ENCODE measurements around the gene ATG4A.

The ATG4A gene

DNA sequence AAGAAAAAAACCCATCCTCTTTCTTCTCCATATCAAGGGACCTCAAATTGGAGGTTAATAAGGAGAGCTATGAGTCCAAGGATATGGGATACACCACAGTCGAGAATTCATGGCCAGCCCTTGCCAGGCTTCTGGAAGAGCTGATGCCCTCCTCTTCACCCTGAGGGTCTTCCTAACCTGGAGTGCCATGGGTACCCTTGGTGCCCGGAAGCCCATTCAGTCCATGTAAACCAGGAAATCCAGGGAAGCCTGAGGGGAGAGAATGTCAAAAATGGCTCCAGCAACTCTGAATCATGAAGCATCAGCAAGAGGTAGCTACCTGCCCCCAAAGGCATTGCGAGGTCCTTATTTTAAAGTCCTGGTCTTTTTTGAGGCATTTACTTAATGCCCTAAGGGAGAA lies 78.2 kb downstream of the ATG4A start:
- no peak for DNase-seq

- DNase-seq, result no peak
Measured at GRCh38 chrX:108171671-108172070, 80.1 kb downstream of the ATG4A start.

GRCh38 chrX:108173874-108174273 lies 82.3 kb downstream of the ATG4A start:
- DNase-seq, result no peak

DNA sequence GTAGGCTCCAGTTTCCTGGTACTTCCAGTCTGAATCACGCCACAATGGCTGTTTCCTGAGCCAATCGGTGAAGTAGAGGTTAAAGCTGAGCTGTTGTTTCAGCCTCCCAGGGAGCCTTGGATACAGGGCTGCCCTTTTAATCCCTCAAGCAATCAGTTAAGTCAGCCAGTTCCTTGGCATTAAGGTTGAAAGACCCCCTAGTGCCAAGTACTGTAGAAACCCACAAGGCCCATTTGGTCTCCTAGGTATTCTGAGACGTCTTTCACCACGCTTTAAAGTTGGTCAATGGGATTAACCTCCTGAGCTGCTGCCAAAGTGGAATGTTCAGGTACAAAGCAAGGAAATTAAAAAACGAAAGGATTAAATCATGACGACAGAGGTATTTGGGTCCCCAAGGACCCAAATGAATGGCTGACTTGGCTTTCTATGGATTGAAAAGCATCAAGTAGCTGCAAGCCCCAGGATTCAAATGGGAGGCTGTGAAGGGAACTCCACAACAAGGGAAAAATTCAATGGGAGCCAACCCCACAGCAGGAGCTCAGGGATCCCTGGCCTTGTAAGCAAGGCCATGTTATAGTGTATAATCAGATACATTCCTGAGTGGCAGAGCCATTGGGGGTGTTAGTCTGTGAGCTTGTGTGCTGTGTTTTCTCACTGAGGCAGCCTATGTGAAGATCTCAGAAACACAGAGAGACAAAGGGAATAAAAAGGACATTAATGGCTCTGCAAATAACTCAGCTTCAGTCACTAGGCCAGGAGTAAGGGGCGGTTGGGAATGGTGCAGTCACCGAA lies 86.0 kb downstream of the ATG4A start:
- no peak for DNase-seq

GRCh38 chrX:108178143-108178498 lies 86.5 kb downstream of the ATG4A start:
- no peak for DNase-seq

DNA sequence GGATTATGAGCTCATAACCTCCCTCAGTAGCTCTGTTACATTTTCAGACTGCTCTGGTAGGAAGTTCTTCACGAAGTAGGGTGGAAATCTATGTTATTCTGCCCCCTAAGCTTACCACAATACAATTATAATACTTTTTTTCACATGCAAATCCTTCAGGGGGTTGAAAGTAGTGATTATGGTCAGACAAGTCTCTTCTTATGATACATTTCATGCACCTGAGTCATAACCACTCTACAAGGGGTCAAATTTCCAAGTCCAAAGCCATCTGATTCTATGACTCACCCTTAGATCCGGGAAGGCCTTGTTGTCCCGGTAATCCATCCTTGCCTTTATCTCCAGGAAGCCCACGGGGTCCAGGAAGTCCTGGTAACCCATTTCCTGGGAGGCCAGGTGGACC lies 95.2 kb downstream of the ATG4A start:
- no peak for DNase-seq

GRCh38 chrX:108198420-108198819 lies 106.8 kb downstream of the ATG4A start:
- DNase-seq, result no peak

- DNase-seq, result no peak
Measured at GRCh38 chrX:108199041-108199440, 107.5 kb downstream of the ATG4A start.

GRCh38 chrX:108199691-108200090 lies 108.1 kb downstream of the ATG4A start:
- DNase-seq, result peak; percentile 39

GRCh38 chrX:108203540-108203939 lies 112.0 kb downstream of the ATG4A start:
- no peak for DNase-seq

Measured in NCI-H526 treated with DMSO at 0.1 percent for 48 hours (cell line).